WTC11 (cell line): ENCODE data around the gene PPP1R37. TPM values are rescaled to one million over a fixed set of nuclear protein-coding genes. Genes with fewer than 3 reads are reported as not detected.

Experiments
- ATAC-seq: fragments of 200-7000 bp; cut with Tn5 transposase; 2 replicates; pipeline ENCODE4 v1.10.0; 2021; ENCODE audit warnings: mild to moderate bottlenecking, moderate library complexity
- CTCF ChIA-PET: fragments of 300-600 bp; sonication (Branson Sonifier 250); formaldehyde crosslinking; loops from one replicate; lab custom pipeline; 2021; ENCODE audit warnings: antibody characterized with exemption; lab: Charles Lee
- POLR2A ChIA-PET: fragments of 350-600 bp; sonication (Branson Sonifier 250); formaldehyde crosslinking; loops from one replicate; lab custom pipeline; 2021; ENCODE audit warnings: antibody characterized with exemption; lab: Charles Lee
- DNase-seq: peaks from one replicate; pipeline ENCODE4 v3.0.0; 2021; ENCODE audit warnings: low spot score
- H3K27ac Mint-ChIP-seq: 2 replicates; pipeline ENCODE4 v1.8.0; 2021; ENCODE audit warnings: mixed read lengths
- H3K27me3 Mint-ChIP-seq: 2 replicates; pipeline ENCODE4 v1.8.0; 2021; ENCODE audit warnings: low read depth, mild to moderate bottlenecking, moderate library complexity, mixed read lengths
- H3K36me3 Mint-ChIP-seq: 2 replicates; pipeline ENCODE4 v1.8.0; 2021; ENCODE audit warnings: mixed read lengths
- H3K4me1 Mint-ChIP-seq: 2 replicates; pipeline ENCODE4 v1.8.0; 2022; ENCODE audit warnings: mixed read lengths
- H3K4me3 Mint-ChIP-seq: 2 replicates; pipeline ENCODE4 v1.8.0; 2021; ENCODE audit warnings: mild to moderate bottlenecking, moderate library complexity, mixed read lengths
- H3K9me3 Mint-ChIP-seq: 2 replicates; pipeline ENCODE4 v1.8.0; 2021; ENCODE audit warnings: mixed read lengths
- ATF1 ChIP-seq: sonication (generic); formaldehyde crosslinking; IDR thresholded peaks from 2 replicates; pipeline ENCODE4 v1.8.1; 2023; ENCODE audit warnings: mild to moderate bottlenecking, moderate library complexity, missing genetic modification reagents
- ELF4 ChIP-seq: sonication (generic); formaldehyde crosslinking; IDR thresholded peaks from 2 replicates; pipeline ENCODE4 v1.8.1; 2022; ENCODE audit warnings: low read depth, mild to moderate bottlenecking, moderate library complexity, missing genetic modification reagents
- ESRRA ChIP-seq: sonication (generic); formaldehyde crosslinking; IDR thresholded peaks from 2 replicates; pipeline ENCODE4 v1.8.1; 2022; ENCODE audit warnings: mild to moderate bottlenecking, missing genetic modification reagents, borderline replicate concordance
- FOXJ3 ChIP-seq: sonication (generic); formaldehyde crosslinking; IDR thresholded peaks from 2 replicates; pipeline ENCODE4 v1.9.0; 2021; ENCODE audit warnings: missing genetic modification reagents, mild to moderate bottlenecking, borderline replicate concordance
- FOXP1 ChIP-seq: sonication (generic); formaldehyde crosslinking; IDR thresholded peaks from 2 replicates; pipeline ENCODE4 v1.8.0; 2022; ENCODE audit warnings: missing genetic modification reagents, mild to moderate bottlenecking, moderate library complexity, borderline replicate concordance
- KAT7 ChIP-seq: sonication (generic); formaldehyde crosslinking; IDR thresholded peaks from 2 replicates; pipeline ENCODE4 v1.8.1; 2023; ENCODE audit warnings: missing genetic modification reagents, mild to moderate bottlenecking, borderline replicate concordance
- OVOL2 ChIP-seq: fragments of 250-450 bp; sonication (Bioruptor Pico); IDR thresholded peaks from 2 replicates; pipeline ENCODE4 v1.9.0; 2021; ENCODE audit warnings: mild to moderate bottlenecking, borderline replicate concordance
- RELA ChIP-seq: sonication (generic); formaldehyde crosslinking; IDR thresholded peaks from 2 replicates; pipeline ENCODE4 v1.8.1; 2022; ENCODE audit warnings: missing genetic modification reagents, mild to moderate bottlenecking, borderline replicate concordance
- SMAD3 ChIP-seq: sonication (generic); formaldehyde crosslinking; IDR thresholded peaks from 2 replicates; pipeline ENCODE4 v1.8.0; 2022; ENCODE audit warnings: missing genetic modification reagents, mild to moderate bottlenecking, borderline replicate concordance
- SOX15 ChIP-seq: fragments of 250-450 bp; sonication (Bioruptor Pico); IDR thresholded peaks from 2 replicates; pipeline ENCODE4 v1.9.0; 2021; ENCODE audit warnings: mild to moderate bottlenecking
- TCF7 ChIP-seq: sonication (generic); formaldehyde crosslinking; IDR thresholded peaks from 2 replicates; pipeline ENCODE4 v1.8.0; 2022; ENCODE audit warnings: mild to moderate bottlenecking, low read depth, missing genetic modification reagents, moderate library complexity
- TP53 ChIP-seq: sonication (generic); formaldehyde crosslinking; IDR thresholded peaks from 2 replicates; pipeline ENCODE4 v1.8.1; 2023; ENCODE audit warnings: mild to moderate bottlenecking, missing genetic modification reagents
- ZBTB21 ChIP-seq: sonication (generic); formaldehyde crosslinking; IDR thresholded peaks from 2 replicates; pipeline ENCODE4 v1.8.1; 2023; ENCODE audit warnings: mild to moderate bottlenecking, missing genetic modification reagents, borderline replicate concordance
- ZNF121 ChIP-seq: sonication (generic); formaldehyde crosslinking; IDR thresholded peaks from 2 replicates; pipeline ENCODE4 v1.8.0; 2023; ENCODE audit warnings: missing genetic modification reagents
- ZNF396 ChIP-seq: fragments of 250-450 bp; sonication (Bioruptor Pico); IDR thresholded peaks from 2 replicates; pipeline ENCODE4 v1.8.0; 2021; ENCODE audit warnings: mild to moderate bottlenecking, moderate library complexity, borderline replicate concordance
- ZNF671 ChIP-seq: fragments of 250-450 bp; sonication (Bioruptor Pico); IDR thresholded peaks from 2 replicates; pipeline ENCODE4 v1.8.0; 2021; ENCODE audit warnings: mild to moderate bottlenecking
- total RNA-seq: library from RNA; stranded (reverse); gene quantifications from 3 replicates; pipeline ENCODE4 v1.2.3, GENCODE V29; 2021
- TF ChIP-seq, protein P1 (sequence below): fragments of 250-450 bp; sonication (Bioruptor Pico); conservative IDR thresholded peaks from 2 replicates; pipeline ENCODE4 v1.9.0; 2021; ENCODE audit warnings: mild to moderate bottlenecking
- TF ChIP-seq, protein P2 (sequence below): sonication (generic); formaldehyde crosslinking; IDR thresholded peaks from 2 replicates; pipeline ENCODE4 v1.8.1; 2023; ENCODE audit warnings: mild to moderate bottlenecking, missing genetic modification reagents, moderate library complexity
- TF ChIP-seq, protein P3 (sequence below): sonication (generic); formaldehyde crosslinking; IDR thresholded peaks from 2 replicates; pipeline ENCODE4 v1.8.1; 2022; ENCODE audit warnings: mild to moderate bottlenecking, missing genetic modification reagents, moderate library complexity, borderline replicate concordance
- TF ChIP-seq, protein P4 (sequence below): fragments of 200-600 bp; IDR thresholded peaks from 2 replicates; pipeline ENCODE4 v1.8.0; 2022; ENCODE audit warnings: antibody characterized with exemption
- TF ChIP-seq, protein P5 (sequence below): sonication (generic); formaldehyde crosslinking; IDR thresholded peaks from 2 replicates; pipeline ENCODE4 v1.8.1; 2022; ENCODE audit warnings: low read depth, missing genetic modification reagents, borderline replicate concordance
- TF ChIP-seq, protein P6 (sequence below): sonication (generic); formaldehyde crosslinking; IDR thresholded peaks from 2 replicates; pipeline ENCODE4 v1.8.1; 2022; ENCODE audit warnings: missing genetic modification reagents, borderline replicate concordance

PPP1R37 gene
- total RNA-seq, 1 experiment from 2014 or later = 35.4 TPM

DNA sequence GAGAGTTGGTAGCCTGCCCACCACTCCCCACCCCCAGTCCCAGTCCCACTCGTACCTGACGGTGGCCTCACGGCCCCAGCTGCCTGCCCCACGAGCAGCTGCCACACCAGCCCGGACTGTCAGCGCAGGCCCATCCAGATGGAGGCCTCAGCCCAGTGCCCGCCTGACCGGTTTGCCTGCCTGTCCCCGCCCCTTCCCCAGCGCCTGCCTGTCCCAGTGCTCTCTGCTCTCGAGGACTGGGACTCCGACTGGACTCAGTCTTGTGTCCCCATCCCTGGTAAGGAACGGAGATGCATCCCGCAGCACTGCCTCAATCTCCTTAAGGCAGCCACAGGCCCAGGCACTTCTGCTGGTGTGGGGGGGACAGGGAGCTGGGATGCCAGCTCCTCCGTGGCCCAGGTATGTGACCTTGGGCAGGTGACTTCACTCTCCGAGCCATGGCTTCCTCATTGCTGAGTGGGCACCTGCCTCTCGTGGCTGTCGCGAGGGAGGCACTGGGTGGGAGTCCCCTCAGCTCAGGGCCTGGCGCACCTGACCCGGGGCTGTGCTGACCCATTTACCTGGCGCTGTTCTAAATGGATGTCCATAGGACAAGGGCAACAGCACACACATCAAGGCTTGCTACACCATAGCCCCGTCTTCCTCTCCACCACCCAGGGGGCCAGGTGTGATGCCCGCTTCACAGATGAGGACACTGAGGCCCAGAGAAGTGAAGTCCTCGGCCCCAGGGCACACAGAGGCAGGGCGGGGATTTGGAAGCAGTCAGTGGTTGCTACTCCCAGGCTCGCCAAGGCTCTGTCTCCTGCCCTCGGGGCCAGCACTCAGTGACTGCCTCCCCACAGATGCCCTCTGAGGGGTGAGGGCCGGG lies 68.1 kb downstream of the PPP1R37 start, which contains the start of gene NKPD1:
TSS of gene NKPD1 (minus strand) at position 113 of the 868 bp plus-strand sequence. CDS start 832 bp downstream, outside the sequence.
- DNase-seq = peak; percentile 55
- peaks cover 17% of the 10 kb centered on the region for H3K27me3 Mint-ChIP-seq
- CTCF ChIA-PET = interaction anchor here (0.9 to 2.8 kb wide), 5 partner anchors 11 to 35 kb away, joined by 3 to 19 read pairs (median 4); partner anchors contain the start of genes BLOC1S3 and TRAPPC6A
- ATAC-seq = no peak
- H3K27ac Mint-ChIP-seq = no peak within 1 kb of the TSS
- TF ChIP-seq ZBTB21 (CRISPR knock-in tag) (no peak), ELF4 (no peak), ZNF671 (no peak), TP53 (CRISPR knock-in tag) (no peak), SOX15 (CRISPR knock-in tag) (no peak)
- TF ChIP-seq, protein P1, sequence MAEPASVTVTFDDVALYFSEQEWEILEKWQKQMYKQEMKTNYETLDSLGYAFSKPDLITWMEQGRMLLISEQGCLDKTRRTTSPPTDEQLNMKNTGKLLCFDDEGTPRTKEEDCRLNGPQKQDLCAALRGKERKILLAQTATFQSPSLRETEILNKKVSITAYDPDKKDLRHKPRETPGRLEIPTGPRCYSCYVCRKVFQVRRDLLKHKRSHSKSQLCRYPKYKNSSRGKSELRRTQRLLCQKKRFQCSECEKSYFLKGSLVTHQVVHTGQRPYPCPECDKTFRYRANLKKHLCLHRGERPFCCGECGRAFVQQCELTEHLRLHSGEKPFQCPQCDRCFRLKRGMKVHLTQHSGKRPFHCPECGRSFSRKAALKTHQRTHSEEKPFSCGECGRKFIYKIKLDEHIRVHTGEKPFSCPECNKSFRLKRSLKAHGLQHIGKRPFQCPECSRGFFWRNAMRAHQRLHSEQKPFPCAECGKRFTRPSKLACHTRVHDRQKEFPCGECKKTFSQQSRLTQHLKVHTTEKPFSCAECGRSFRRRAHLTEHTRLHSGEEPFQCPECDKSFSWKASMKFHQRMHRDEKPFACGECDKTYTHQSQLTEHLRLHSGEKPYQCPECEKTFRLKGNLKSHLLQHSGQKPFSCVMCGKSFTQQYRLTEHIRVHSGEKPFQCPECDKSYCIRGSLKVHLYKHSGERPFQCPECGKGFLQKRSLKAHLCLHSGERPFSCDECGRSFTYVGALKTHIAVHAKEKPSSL (CRISPR knock-in tag) = no peak
- no peaks in the 10 kb centered on the region for H3K9me3 Mint-ChIP-seq
- POLR2A ChIA-PET = interaction anchor here (0.6 kb wide), 1 partner anchor 539 kb away, joined by 4 read pairs; no protein-coding TSS in a partner anchor
- H3K4me1 Mint-ChIP-seq = 0 out of 2 replicates have a peak, but pooled peaks cover 11% of the 10 kb centered on the region
- no peaks in the 10 kb centered on the region for H3K36me3 Mint-ChIP-seq
- no peak within 1 kb of the TSS for H3K4me3 Mint-ChIP-seq

DNA sequence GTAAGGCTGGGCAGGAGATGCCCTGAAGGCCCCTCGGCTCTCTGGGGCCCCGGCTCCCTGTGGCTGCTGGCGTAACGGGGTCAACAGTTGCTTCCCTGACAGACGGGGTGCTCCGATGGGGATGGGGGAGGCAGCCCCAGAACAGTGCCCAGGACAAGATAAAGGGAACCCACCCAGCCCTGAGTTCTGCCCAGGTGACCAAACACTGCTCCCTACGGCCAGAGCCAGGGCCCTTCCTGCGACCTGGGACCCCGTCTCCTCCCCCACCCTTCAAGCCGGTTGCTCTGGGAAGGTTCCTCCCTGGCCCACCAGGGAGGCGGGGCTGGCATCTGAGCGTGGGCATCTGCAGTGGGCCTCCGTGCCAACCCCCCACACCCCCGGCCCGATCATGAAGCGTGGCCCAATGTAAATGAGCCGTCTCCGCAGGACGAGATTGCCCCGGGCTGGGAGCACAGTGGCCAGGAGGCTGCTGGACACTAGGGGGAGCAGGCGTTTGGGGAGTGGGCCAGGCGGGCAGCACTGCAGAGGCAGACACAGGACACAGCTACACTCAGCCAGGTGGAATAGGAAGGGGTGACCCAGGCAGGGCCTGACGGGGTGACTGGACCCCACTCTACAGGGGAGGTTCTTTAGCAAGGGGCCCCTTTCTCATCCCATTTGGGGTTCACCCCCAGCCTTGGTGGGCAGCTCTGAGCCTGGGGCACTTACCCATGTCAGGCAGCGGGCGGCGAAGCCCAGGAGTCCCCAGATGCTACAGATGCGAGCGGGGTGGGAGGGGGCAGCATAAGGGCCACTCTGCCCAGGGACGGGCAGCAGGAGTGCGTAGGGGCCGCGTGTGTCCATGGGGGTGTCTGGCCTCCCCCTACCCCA lies 69.0 kb downstream of the PPP1R37 start:
- CTCF ChIA-PET = interaction anchor here (0.6 to 2.8 kb wide), 26 partner anchors 8 to 177 kb away, joined by 3 to 21 read pairs (median 4); partner anchors contain the start of genes BLOC1S3, MARK4 and TRAPPC6A
- no peaks in the 10 kb centered on the region for H3K9me3 Mint-ChIP-seq
- no peaks in the 10 kb centered on the region for H3K36me3 Mint-ChIP-seq
- no peak overlapping the region for H3K27ac Mint-ChIP-seq
- no peak overlapping the region for H3K4me3 Mint-ChIP-seq
- DNase-seq = peak; percentile 79
- POLR2A ChIA-PET = interaction anchor here (0.5 to 1.3 kb wide), 3 partner anchors 17 to 263 kb away, joined by 3 to 5 read pairs (median 3); partner anchors contain the start of gene BLOC1S3
- H3K4me1 Mint-ChIP-seq = peaks cover 13% of the 10 kb centered on the region
- peaks cover 14% of the 10 kb centered on the region for H3K27me3 Mint-ChIP-seq
- peak; percentile 54 for ATAC-seq
- TF ChIP-seq ZNF121 (CRISPR knock-in tag) = peak; percentile 37; the same call in 1 of the 2 replicates
- no peak for TF ChIP-seq FOXP1 (CRISPR knock-in tag)
- TF ChIP-seq OVOL2 (CRISPR knock-in tag) = no peak
- TF ChIP-seq KAT7 = 0 out of 2 replicates have a peak, but pooled peaks have one; percentile 18
- TF ChIP-seq, protein P2, sequence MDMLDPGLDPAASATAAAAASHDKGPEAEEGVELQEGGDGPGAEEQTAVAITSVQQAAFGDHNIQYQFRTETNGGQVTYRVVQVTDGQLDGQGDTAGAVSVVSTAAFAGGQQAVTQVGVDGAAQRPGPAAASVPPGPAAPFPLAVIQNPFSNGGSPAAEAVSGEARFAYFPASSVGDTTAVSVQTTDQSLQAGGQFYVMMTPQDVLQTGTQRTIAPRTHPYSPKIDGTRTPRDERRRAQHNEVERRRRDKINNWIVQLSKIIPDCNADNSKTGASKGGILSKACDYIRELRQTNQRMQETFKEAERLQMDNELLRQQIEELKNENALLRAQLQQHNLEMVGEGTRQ (CRISPR knock-in tag) = no peak
- no peak for TF ChIP-seq SMAD3 (CRISPR knock-in tag)
- no peak for TF ChIP-seq FOXJ3 (CRISPR knock-in tag)
- no peak for TF ChIP-seq ESRRA
- no peak for TF ChIP-seq ATF1 (CRISPR knock-in tag)
- TF ChIP-seq, protein P3, sequence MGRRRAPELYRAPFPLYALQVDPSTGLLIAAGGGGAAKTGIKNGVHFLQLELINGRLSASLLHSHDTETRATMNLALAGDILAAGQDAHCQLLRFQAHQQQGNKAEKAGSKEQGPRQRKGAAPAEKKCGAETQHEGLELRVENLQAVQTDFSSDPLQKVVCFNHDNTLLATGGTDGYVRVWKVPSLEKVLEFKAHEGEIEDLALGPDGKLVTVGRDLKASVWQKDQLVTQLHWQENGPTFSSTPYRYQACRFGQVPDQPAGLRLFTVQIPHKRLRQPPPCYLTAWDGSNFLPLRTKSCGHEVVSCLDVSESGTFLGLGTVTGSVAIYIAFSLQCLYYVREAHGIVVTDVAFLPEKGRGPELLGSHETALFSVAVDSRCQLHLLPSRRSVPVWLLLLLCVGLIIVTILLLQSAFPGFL (CRISPR knock-in tag) = no peak
- TF ChIP-seq, protein P4, sequence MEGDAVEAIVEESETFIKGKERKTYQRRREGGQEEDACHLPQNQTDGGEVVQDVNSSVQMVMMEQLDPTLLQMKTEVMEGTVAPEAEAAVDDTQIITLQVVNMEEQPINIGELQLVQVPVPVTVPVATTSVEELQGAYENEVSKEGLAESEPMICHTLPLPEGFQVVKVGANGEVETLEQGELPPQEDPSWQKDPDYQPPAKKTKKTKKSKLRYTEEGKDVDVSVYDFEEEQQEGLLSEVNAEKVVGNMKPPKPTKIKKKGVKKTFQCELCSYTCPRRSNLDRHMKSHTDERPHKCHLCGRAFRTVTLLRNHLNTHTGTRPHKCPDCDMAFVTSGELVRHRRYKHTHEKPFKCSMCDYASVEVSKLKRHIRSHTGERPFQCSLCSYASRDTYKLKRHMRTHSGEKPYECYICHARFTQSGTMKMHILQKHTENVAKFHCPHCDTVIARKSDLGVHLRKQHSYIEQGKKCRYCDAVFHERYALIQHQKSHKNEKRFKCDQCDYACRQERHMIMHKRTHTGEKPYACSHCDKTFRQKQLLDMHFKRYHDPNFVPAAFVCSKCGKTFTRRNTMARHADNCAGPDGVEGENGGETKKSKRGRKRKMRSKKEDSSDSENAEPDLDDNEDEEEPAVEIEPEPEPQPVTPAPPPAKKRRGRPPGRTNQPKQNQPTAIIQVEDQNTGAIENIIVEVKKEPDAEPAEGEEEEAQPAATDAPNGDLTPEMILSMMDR = peak; percentile 18; the same call in 1 of the 2 replicates
- 0 out of 2 replicates have a peak, but pooled peaks have one; percentile 52 for TF ChIP-seq RELA (CRISPR knock-in tag)
- TF ChIP-seq, protein P5, sequence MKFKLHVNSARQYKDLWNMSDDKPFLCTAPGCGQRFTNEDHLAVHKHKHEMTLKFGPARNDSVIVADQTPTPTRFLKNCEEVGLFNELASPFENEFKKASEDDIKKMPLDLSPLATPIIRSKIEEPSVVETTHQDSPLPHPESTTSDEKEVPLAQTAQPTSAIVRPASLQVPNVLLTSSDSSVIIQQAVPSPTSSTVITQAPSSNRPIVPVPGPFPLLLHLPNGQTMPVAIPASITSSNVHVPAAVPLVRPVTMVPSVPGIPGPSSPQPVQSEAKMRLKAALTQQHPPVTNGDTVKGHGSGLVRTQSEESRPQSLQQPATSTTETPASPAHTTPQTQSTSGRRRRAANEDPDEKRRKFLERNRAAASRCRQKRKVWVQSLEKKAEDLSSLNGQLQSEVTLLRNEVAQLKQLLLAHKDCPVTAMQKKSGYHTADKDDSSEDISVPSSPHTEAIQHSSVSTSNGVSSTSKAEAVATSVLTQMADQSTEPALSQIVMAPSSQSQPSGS = no peak
- TF ChIP-seq, protein P6, sequence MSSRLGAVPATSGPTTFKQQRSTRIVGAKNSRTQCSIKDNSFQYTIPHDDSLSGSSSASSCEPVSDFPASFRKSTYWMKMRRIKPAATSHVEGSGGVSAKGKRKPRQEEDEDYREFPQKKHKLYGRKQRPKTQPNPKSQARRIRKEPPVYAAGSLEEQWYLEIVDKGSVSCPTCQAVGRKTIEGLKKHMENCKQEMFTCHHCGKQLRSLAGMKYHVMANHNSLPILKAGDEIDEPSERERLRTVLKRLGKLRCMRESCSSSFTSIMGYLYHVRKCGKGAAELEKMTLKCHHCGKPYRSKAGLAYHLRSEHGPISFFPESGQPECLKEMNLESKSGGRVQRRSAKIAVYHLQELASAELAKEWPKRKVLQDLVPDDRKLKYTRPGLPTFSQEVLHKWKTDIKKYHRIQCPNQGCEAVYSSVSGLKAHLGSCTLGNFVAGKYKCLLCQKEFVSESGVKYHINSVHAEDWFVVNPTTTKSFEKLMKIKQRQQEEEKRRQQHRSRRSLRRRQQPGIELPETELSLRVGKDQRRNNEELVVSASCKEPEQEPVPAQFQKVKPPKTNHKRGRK (CRISPR knock-in tag) = no peak
- no peak for TF ChIP-seq ZNF396 (CRISPR knock-in tag)
- no peak for TF ChIP-seq TCF7 (CRISPR knock-in tag)
